Right renal cortex interstitium (tissue), 3 donors: ENCODE measurements around the gene ACSS1. TPM values are rescaled to one million over a fixed set of nuclear protein-coding genes. Genes with fewer than 3 reads are reported as not detected.

Source experiments
- DNase-seq, 3 donors: peaks; one replicate each; pipeline ENCODE4 v3.0.0-alpha.2; 2013; ENCODE audit warnings: low read depth in 3 of 3, low spot score in 2 of 3
- polyA plus RNA-seq, 3 donors: library from polyadenylated mRNA; unstranded; fragments of 120-200 nt; gene quantifications; one replicate each; pipeline ENCODE4 v1.2.1, GENCODE V29; 2013; ENCODE audit not compliant: insufficient read length in 3 of 3

ACSS1 gene
- polyA plus RNA-seq, 3 donors = 29.2 to 35.3 (median 29.6) TPM

DNA sequence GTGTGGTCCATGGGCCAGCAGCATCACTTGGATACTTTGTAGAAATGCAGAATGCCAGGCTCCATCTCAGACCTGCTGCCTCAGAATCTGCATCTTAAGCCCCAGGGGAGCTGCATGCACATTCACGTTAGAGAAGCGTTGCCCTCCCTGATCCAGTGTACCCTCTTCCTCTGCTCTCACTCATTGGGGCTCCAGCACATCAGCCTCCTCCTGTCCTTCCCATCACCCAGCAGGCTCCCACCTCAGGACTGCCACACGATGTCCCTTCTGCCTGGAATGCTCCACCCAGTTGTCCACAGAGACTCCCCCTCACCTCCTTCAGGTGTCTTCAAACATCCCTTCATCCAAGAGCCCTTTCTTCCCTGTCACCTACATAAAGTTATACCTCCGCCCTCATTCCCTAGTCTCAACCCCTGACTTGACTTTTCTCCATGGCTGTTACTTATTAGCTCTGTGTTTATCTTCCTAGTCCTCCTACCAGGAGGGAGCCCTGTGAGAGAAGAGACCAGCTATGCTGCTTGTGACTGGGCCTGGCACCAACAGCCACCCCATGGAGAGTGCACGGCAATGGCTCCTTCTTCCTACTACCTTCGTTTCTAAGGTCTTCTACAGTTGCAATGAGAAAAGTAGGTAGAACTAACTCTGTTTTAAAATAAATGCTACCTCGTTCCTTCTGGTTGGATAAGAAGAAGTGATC is 3.3 kb upstream of the ACSS1 start:
- DNase-seq = no peak

DNA sequence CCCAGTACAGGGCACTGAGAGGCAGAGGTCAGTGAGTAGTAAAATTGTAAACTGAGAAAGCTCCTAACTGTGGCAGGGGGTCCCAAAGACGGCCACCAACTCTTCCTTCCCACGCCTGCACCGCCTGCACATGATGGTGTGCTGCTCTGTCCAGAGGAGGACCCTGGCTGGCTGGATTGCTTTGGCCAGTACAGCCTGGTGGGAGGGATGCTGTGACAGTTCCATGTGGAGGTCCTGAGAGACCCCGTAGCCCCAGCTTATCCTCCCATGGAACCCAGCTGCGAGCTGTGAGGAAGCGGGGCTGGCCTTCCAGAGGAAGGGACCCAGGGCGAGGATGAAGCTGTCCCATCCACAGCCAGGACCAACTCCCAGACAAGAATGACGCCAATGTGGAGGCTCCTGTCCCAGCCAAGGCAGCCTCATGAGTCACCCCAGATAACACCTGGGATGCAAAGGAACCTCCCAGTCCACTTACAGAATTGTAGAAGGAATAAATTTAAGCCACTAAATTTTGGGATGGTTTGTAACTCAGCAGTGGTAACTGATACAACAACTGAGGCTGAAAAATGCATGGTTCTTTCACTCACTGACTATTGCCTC is 2.0 kb upstream of the ACSS1 start:
- no peak for DNase-seq

DNA sequence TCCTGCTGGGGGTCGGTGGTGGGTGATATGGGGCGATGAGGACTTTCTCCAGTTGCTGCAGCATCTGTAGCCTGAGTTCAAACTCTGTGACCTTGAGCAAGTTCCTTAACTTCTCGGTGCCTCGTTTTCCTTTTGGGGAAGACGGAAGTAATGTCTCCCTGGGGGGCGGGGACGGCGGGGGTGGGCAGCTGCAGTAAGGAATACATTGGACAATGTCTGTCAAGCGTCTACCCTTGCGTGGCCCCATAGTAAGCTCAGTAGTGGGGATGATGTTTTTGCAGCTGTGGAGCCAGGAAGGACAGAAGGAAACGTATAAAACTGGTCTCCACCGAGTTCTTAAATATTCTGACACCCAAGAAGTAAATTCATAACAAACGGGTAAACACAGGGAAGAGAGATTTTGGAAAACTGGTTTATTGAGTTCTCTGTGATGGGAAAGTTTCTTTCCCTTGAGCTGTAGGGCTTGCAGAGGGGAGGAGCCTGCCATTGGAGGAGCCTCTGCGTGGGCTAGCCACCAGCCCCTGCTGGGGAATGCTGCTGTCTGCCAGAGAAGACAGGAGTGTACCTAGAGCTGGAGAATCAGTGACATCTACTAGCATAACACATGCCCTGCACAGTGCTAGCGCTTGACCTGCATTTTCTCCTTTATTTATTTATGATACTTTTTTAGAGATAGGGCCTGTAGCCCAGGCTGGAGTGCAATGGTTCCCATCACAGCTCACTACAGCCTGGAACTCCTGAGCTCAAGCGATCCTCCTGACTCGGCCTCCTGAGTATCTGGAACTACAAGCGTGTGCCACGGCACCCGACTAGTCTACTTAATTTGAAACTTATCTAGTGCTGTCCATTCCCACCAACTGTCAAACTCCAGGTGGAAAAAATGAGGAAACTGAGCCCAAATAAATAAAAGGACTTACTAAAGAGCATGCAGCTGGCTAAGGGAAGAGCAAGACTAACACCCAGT is 1.2 kb upstream of the ACSS1 start:
- no peak for DNase-seq

DNA sequence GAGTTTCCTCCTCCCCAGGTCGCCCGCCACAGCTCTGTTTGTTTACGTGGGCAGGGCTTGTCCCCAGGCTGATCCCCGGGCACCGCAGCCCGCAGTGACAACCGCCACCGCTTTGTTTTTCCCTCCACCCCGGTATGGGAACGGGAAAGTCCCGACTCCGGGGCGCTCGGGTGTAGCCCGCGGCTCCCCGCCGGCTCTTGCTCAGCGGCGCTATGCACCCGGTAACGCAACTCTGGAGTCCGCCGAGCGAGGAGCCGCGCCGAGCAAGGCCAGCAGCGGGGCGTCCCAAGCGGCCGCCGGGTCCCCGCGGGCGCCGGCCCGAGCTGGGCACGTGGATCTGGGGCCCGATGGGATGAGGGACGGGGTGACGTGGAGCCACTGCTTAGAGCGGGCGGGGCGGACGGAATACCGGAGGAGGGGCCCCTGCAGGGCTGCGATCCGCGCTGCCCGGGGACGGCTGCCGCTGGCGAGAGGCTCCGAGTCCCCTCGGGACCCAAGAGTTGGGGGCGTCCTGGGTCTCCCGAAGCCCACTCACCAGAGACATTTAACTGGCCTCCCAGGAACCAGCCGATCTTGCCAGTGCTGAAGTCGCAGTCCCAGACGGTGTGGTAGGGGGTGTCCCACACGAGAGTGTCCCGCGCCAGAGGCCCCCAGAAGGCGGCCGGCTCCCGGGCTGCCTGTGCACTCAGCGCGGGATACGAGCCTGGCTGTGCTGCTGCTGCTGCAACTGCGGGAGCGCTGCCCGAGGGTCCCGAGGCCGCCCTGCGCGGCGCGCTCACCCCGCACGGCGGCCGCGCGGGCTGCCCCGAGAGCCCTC is 497 bp downstream of the ACSS1 start:
- no peak for DNase-seq

DNA sequence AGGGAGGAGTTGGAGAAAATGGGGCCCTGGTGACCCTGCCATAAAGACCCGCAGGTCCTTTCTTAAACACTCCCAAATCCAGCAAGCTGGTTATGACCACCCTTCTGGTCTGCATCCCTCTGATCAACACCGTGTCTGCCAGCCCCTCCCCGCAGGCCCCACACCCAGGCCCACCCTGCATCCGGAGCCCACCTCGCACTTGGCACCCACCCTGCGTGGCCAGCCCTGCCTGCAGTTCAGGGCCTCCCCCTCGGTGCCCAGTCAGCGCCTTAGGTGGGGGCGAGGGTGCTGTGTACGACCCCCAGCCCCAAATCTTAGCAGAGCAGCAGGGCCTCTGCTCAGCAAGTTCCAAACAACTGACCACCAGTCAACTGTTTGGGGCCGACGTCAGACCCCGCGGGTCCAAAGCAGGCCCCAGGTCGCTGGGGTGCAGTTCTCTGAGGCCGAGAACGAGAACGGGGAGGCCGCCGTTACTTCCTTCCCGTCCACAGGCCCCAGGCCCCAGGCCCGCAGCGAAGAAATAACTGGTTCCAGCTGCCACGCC is 1.2 kb downstream of the ACSS1 start:
- no peak for DNase-seq

DNA sequence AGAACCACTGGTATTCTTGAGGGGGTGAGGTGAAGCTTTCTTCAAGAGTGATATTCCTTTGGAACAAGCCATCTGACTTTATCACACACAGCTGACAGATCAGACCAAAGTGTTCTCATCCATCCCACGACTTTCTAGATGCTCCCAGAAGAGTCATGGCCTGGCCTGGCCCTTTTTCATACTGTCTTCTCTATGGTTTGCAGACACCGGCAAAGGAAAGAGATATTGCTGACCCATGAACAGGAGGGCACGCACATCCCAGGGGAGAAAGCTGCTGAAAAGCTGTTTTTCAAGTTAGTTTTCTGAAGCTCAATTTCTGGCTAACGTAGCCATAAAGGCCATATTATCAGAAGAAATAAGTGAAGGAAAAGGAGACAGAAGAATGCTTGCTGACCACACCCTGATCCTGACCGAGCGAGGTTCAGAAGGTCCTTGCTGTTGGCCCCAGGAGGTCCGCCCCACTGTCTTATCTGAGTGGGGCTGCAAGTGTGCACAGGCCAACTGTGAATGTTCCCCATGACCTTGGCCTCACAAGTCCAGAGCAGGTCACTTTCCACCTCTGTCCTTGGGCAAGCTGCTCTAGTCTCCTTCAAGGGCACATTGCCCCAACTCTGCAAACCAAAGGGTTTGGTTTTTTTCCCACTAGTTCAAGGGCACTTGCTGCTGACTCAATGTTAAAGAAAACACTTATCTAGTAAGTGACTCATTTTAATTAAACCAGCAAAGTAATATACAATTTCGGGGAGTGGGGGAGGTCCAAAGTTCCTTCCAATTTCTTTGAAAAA is 2.0 kb downstream of the ACSS1 start:
- DNase-seq = no peak

DNA sequence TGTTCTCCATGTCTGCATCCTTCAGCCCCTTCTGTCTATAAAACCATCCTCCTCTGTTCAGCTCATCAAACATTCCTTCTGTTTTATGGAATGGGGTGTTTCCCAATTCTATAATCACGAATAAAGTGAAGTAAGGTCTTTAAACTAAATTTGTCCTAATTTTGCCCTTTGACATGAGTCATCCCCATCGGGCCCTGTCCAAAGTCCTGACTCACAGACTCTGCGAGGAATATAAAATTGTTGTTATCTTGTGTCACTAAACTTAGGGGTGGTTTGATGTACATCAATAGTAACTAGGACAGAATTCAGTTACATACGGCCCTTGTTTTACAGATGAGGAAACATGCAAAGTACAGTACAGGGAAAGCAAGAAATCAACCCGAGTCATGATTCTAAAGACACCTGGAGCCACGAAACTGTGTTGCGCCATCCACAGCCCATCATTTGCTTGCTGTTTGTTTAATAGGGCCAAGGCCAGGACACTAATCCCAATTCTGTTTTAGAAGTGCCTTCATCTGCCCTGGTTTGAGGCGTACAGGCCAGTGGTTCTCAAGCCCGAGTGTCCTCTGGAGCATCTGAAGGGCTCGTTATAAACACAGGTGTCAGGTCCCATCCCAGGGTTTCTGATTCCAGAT is 2.8 kb downstream of the ACSS1 start:
- DNase-seq = no peak

DNA sequence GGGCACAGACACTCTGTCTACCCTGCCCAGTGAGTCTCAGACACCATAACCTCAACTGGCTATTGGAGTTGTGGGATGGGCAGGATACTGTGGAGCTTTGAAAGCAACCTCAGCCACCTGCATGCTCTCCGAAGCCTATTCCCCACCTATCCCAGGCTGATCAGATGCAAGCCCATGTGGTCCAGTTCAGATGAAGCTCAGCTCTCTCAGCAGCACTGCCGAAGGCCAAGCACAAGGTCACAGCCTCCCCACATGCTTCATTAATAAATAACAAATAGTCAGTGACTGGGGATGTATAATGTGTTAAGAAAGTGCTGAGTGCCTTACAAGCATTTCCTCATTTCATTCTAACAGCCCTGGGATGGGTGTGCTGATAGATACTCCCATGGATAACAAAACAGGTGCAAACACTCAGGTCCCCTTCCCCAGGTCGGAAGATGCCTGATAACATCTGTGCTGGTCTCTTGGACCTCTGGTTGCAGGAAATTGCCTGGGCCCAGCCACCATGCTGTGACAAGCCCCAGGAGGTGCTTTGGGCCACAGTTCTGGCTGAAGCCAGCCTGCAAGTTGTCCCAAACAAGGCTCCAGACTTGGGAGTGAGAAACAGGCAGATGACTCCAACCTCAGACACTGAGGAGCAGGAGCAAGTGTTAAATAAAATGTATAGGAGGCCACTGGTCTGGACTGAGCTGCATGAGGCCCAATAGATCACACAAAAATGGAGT is 3.7 kb downstream of the ACSS1 start:
- DNase-seq = no peak

DNA sequence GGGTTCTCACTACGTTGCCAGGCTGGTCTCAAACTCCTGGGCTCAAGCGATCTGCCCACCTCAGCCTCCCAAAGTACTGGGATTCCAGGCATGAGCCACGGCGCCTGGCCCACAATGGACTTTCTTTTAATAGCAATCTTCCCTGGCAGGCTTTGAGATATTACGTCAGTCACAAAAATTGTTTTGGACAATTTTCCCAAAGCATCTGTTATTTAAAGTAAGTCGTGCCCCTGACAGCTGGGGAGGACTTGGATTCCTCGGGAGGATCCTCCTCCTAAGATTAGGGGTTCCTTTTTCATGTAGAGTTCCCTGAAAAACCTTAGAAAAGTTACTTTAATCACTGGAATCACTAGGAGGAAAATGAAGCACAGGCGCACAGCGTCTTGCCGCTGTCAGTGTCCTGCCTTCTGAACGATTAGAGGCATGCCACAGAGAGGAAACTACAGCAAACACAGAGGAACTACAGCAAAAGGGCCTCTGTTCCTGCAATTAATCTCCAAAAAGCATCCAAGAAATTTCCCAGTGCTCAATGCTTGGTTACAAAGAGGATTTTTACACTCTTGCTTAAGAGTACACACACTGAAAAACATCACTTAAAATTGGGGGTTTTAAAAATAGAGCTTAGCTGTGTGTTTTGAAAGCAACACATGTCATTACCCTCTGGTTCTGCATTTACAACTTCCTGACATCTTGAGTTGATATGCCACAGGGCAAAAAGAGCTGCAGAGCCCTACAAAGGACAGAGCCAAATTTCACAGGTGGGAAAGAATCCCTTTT is 4.5 kb downstream of the ACSS1 start:
- no peak for DNase-seq

DNA sequence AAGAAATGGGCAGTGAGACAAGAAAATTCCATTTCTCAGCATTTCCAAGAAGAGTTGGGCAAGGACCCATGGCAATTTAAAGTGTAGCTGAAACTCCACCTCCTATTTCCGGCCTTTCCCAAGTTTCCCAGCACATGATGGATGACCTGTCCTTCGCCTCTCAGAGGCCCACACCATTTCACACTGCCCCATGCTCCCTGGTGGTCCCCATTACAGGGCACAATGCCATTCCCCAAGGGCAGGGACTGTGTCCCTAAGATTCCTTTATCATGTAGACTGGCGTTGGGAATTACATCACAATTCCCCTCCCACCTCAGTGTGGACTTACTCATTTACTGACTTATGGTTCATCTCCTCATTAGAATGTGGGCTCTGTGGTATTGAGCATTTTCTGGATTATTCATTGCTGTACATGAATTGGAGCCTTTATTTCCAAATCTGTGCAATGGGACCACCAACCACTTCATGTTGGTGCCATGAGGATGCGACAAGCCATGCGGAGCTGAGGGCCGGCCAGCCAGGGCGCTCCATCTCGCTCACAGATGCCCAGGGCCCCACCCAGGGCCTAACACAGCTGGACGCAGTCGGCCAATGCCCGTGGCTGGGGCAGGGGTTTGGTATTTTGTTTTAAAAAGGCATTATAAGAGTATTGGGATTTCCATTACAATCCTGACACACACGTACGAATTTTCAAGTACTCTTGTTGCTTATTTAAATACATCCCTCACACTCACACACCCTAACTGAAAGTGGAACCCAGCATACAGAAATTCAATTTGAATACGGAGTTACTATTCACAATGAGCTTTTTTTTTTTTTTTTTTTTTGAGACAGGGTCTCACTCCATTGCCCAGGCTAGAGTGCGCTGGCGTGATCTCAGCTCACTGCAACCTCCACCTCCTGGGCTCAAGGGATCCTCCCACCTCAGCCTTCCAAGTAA is 5.4 kb downstream of the ACSS1 start:
- no peak for DNase-seq

DNA sequence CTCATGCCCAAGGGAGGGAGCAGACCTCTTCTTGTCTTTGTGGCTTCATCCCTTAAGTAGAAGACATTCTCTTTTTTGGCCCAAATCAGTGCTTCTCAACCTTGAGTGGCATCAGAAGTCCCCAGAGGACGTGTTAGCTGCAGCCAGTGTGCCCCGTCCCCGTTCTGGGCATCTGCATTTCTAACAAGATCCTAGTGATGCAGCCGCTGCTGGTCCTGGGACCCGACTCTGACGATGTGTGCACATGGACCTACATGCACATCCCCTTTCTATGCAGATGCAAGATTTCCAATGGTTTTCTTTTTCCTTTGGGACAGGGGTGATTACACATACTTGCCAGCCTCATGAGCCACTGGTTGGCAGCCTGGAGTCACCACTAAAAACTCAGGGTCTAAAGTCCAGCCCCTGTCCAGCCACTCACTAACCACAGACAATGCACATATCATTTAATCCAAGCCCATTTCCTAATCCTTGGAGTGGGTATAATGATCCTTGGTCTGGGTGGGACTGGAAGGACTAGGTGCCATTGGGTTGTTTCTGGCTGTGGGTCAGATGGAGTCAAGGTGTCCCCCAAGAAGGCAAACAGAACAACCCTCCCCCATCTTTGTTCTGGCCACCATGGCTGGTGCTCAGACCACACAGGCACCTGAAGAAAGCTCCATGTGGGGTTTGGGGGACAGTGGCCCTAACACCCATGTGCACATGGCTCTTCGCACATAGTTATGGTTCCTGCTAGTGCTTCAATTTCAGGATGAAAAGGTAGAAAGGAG is 6.4 kb downstream of the ACSS1 start:
- DNase-seq = no peak

DNA sequence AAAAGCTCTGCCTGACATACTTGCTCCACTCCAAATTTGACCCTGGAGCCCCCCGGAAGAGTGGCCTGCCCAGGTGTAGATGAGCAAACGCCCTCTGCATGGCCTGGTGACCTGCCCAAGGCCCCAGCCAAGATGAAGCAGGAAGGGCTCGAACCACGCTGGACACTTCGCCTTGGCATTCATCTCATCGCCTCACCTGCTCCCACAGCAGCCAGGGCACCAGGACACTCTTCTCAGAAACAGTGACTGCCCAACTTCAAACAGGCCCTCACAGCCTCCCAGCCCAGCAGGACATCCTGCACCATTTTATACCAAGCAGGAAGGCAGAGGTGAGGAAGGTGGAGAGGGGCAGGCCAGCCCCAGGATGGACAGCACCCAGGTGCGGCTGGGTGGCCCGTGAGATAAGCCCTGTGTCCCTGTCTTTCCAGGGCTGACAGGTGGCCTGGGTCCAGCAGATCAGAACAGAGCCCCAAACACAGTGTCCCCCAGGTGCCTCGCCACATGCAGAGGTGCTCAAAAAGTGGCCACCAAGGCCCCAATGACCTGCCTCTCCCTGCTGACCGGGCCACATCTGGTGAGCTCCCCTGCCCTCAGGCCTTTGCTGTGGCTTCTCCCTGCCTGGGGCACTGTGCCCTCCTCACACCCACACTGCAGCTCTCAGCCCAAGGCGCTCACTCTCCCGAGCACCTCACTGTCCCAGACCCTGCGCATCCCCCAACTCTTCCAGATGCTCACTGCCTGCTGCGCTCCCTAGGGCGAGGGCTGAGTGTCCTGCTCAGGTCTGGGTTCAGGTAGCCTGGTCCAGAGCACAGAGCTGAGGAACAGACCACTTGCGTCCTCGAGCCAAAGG is 7.2 kb downstream of the ACSS1 start:
- DNase-seq = no peak

DNA sequence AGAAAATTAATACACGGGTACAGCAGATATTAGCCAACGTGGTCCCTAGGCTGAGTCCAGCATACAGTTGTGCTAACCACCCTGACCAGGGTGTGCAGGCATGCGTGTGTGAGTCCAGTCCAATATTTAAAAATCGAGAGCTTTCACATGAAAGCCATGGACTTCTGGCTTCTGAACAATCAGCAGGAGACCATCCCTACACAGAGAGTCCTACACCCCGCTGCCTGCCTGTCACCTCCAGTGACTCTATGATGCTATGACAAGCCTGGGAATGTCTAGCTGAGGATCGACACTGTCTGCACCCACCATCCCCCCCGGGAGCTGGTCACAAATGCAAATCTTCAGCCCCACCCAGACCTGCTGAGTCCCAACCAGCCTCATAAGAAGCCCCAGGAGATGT is 7.9 kb downstream of the ACSS1 start:
- DNase-seq = no peak

DNA sequence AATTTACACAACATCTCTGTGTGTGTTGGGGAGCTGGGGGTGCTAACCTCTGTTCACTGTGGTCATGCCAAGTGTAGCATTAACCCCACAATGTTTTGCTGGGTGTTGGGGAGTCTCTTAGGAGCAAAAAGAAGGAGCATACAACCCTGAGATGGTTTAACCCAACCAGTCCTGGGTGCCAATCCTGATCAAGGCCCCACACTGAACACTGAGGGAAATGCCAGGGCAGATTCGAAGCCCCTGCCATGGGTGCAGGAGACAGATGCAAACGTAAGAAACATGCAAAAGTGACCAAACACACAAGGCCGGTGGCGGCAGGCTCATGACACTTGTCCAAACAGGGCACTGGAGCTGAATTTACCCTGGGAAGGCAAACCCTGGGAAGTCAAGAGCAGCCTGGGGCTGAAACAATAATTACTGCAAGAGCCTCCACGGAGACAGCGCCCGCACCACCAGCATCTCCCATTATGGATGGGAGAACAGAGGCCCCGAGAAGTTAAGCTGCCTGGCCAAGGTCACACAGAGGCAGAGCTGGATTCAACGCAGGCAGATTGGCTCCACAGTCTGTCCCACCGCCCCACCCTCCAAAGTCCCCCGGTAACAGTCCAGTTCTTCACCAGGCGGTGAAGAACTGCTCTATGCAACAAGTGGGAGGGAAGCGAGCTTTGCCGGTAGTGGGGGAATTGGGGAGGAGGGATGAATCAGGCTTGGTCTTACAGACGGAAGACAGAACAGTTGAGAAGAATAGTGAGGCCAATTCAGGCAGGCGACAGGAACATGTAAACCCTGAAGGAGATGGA is 8.5 kb downstream of the ACSS1 start:
- no peak for DNase-seq
